Prostate gland (tissue), 2 donors: ENCODE measurements around the gene FAM180B.

Experiments
- POLR2A ChIP-seq: fragments of 450-650 bp; IDR thresholded peaks from one replicate; pipeline ENCODE4 v1.6.1; 2016; ENCODE audit warnings: antibody characterized with exemption, mild to moderate bottlenecking
- TF ChIP-seq, protein P1 (sequence below), 4 experiments: fragments of 200-600 bp in 2 of 4; fragments of 450-650 bp in 2 of 4; sonication (generic) in 2 of 4; IDR thresholded peaks; 1 replicate in 3 of 4; 2 replicates in 1 of 4; pipeline ENCODE4 v1.5.1; 2016 to 2019; ENCODE audit warnings: antibody characterized with exemption in 4 of 4, mild to moderate bottlenecking in 2 of 4, moderate library complexity in 2 of 4

DNA sequence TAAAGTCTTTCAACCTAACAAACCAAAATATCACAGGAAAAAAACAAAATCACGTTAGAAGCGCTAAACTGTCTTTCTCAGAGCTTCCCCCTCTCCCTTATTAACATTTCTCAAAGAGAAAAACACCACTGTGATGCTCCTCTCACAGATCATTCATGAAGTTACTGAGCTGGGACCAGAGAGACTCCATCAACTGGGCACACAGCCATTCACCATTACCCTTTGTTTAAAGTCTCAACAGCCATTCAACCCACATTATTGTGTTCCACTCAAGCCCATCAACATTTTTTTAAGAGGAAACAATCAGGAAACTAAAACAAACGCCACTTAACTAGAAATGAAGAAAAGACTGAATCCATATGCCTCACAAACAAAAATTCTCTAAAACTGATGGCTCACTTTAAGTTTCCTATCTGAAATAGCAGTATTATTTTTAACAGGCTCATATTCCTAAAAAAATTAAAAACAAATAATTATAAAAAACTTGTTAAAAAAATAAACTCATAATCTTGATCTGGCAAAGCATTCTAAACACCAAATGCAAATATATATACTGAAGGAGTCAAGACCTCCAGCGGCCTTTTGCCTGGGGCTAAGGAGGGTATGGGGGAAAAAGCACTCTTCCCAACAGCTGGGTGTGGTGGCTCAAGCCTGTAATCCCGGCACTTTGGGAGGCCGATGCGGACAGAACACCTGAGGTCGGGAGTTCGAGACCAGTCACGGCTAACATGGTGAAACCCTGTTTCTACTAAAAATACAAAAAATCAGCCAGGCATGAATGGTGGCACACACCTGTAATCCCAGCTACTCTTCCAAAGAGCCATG, 47.5 kb upstream of the FAM180B start:
- TF ChIP-seq POLR2A: no peak
- TF ChIP-seq, protein P1, sequence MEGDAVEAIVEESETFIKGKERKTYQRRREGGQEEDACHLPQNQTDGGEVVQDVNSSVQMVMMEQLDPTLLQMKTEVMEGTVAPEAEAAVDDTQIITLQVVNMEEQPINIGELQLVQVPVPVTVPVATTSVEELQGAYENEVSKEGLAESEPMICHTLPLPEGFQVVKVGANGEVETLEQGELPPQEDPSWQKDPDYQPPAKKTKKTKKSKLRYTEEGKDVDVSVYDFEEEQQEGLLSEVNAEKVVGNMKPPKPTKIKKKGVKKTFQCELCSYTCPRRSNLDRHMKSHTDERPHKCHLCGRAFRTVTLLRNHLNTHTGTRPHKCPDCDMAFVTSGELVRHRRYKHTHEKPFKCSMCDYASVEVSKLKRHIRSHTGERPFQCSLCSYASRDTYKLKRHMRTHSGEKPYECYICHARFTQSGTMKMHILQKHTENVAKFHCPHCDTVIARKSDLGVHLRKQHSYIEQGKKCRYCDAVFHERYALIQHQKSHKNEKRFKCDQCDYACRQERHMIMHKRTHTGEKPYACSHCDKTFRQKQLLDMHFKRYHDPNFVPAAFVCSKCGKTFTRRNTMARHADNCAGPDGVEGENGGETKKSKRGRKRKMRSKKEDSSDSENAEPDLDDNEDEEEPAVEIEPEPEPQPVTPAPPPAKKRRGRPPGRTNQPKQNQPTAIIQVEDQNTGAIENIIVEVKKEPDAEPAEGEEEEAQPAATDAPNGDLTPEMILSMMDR (IDR thresholded peaks at IDR 0.05): no peak
